Caco-2 (cell line): ENCODE data around the gene SLC29A4. TPM values are rescaled to one million over a fixed set of nuclear protein-coding genes. Genes with fewer than 3 reads are reported as not detected.
"Not testable (repeated sequence)": the region's sequence is repeated elsewhere in the genome, so short reads cannot be mapped to it uniquely, and the experiment has no call there.

ENCODE experiments used
- BruUV-seq: library from RNA; stranded (reverse); fragments of 400-500 nt; replicated peaks from 2 replicates; lab custom pipeline; 2021; lab: Mats Ljungman, UMichigan
- CTCF ChIA-PET: fragments of 300-600 bp; sonication (Branson Sonifier 250); formaldehyde crosslinking; loops from one replicate; lab custom pipeline; 2022; ENCODE audit warnings: antibody characterized with exemption; lab: Charles Lee
- POLR2A ChIA-PET: fragments of 300-600 bp; sonication (Branson Sonifier 250); formaldehyde crosslinking; loops from one replicate; lab custom pipeline; 2022; ENCODE audit warnings: antibody characterized with exemption; lab: Charles Lee
- DNase-seq, 2 experiments: peaks; one replicate each; pipeline versions ENCODE4 v3.0.0 to v3.0.0-alpha.2; 2020 to 2022
- H3K27me3 ChIP-seq: replicated peaks from 2 replicates; pipeline ENCODE4 v1.6.0; 2011; ENCODE audit warnings: low read length; ENCODE audit not compliant: control insufficient read depth, insufficient read depth
- H3K36me3 ChIP-seq: 2 replicates; pipeline ENCODE4 v1.5.1; 2011; ENCODE audit warnings: low read length; ENCODE audit not compliant: control insufficient read depth, insufficient read depth
- H3K4me1 ChIP-seq: fragments of 250-450 bp; sonication (Bioruptor Pico); 2 replicates; pipeline ENCODE4 v1.5.1; 2020; ENCODE audit warnings: mild to moderate bottlenecking
- H3K4me3 ChIP-seq: 2 replicates; pipeline ENCODE4 v1.5.1; 2011; ENCODE audit warnings: low read depth, mild to moderate bottlenecking, control low read depth, low read length
- H3K9me3 ChIP-seq: fragments of 250-450 bp; sonication (Bioruptor Pico); 2 replicates; pipeline ENCODE4 v1.5.1; 2020; ENCODE audit warnings: mild to moderate bottlenecking, moderate library complexity
- H3K27ac Mint-ChIP-seq: one replicate; pipeline ENCODE4 v1.8.0; 2022; ENCODE audit warnings: mixed read lengths; ENCODE audit not compliant: unreplicated experiment
- H3K27me3 Mint-ChIP-seq: one replicate; pipeline ENCODE4 v1.8.0; 2022; ENCODE audit warnings: mixed read lengths; ENCODE audit not compliant: insufficient read depth, unreplicated experiment
- H3K36me3 Mint-ChIP-seq: one replicate; pipeline ENCODE4 v1.8.0; 2022; ENCODE audit warnings: mild to moderate bottlenecking, mixed read lengths; ENCODE audit not compliant: insufficient read depth, unreplicated experiment
- H3K4me1 Mint-ChIP-seq: one replicate; pipeline ENCODE4 v1.8.0; 2022; ENCODE audit warnings: low read depth, mixed read lengths; ENCODE audit not compliant: unreplicated experiment
- H3K4me3 Mint-ChIP-seq: one replicate; pipeline ENCODE4 v1.8.0; 2022; ENCODE audit warnings: mild to moderate bottlenecking, moderate library complexity, mixed read lengths; ENCODE audit not compliant: unreplicated experiment
- H3K9me3 Mint-ChIP-seq: one replicate; pipeline ENCODE4 v1.8.0; 2022; ENCODE audit warnings: mixed read lengths; ENCODE audit not compliant: unreplicated experiment
- CTCF ChIP-seq, 2 experiments: fragments of 200-600 bp in 1 of 2; IDR thresholded peaks; 1 replicate in 1 of 2; 2 replicates in 1 of 2; pipeline versions ENCODE4 v1.5.1 to v1.8.0; 2011 to 2022; ENCODE audit warnings: antibody characterized with exemption in 1 of 2, control low read depth in 1 of 2, inconsistent platforms in 1 of 2, low read depth in 1 of 2, low read length in 1 of 2, mild to moderate bottlenecking in 1 of 2, moderate library complexity in 1 of 2; ENCODE audit not compliant: insufficient read depth in 1 of 2, severe bottlenecking in 1 of 2, unreplicated experiment in 1 of 2
- intact Hi-C: fragments of 100-400 bp; cut with micrococcal nuclease; formaldehyde crosslinking; loops from one replicate; pipeline ENCODE4 v1.10.0; 2022; ENCODE audit not compliant: unreplicated experiment
- total RNA-seq: library from RNA; stranded (reverse); gene quantifications from 2 replicates; pipeline ENCODE4 v1.2.3, GENCODE V29; 2022

The SLC29A4 gene
- total RNA-seq, 1 experiment from 2014 or later, result 34.6 TPM

DNA sequence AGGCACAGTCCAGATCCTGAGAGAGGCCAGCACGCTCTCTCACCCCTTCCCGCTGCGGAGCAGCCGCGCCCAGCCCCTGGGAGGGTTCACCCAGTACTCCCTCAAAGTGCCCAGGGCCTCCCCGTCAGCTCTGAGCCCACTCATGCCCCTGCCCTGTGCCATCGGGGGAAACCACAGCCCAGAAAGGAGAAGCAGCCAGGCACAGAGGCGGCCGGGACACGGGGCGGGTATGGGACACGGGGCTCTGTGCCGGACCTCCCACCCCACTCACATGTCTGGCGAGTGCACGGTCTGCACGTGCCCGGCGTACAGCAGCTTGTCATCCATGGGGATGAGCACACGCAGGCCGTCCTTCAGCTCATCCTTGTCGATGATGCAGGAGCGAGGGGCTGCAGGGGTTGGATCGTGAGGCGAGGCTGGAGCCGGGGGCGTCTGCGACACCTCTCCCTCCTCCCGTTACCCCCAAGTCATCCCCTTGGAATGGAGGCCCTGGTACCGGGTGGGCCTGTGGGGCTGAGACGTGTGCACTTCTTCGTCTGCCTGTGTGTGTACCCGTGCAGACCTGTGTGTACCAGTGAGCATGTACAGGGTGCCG is 38.2 kb downstream of the SLC29A4 start:
- no TSS peak for BruUV-seq
- no peaks in the 10 kb centered on the region for H3K27me3 Mint-ChIP-seq
- ChIA-PET CTCF (no interaction called here), POLR2A (no interaction called here)
- DNase-seq, result no peak
- Histone ChIP-seq H3K4me1 (no peaks in the 10 kb centered on the region), H3K27me3 (no peaks in the 10 kb centered on the region), H3K4me3 (no peak overlapping the region), H3K36me3 (peaks cover 2% of the 10 kb centered on the region), H3K9me3 (peaks cover 4% of the 10 kb centered on the region)
- no peak for TF ChIP-seq CTCF (IDR thresholded peaks at IDR 0.05; ENCODE audit: insufficient read depth in 1 of 2, low read depth in 1 of 2, low read length in 1 of 2, severe bottlenecking in 1 of 2, unreplicated experiment in 1 of 2)
- no peaks in the 10 kb centered on the region for H3K9me3 Mint-ChIP-seq
- peaks cover 92% of the 10 kb centered on the region for H3K36me3 Mint-ChIP-seq
- peak overlapping the region; percentile 48 for H3K27ac Mint-ChIP-seq
- peaks cover under 1% of the 10 kb centered on the region for H3K4me1 Mint-ChIP-seq
- intact Hi-C loops, result no loop called here
- no peak overlapping the region for H3K4me3 Mint-ChIP-seq

GRCh38 chr7:5322621-5323410 is 40.1 kb downstream of the SLC29A4 start:
- Histone ChIP-seq H3K9me3 (peaks cover 4% of the 10 kb centered on the region), H3K27me3 (no peaks in the 10 kb centered on the region), H3K4me3 (no peak overlapping the region), H3K4me1 (peaks cover 13% of the 10 kb centered on the region), H3K36me3 (peaks cover 2% of the 10 kb centered on the region)
- peaks cover 94% of the 10 kb centered on the region for H3K36me3 Mint-ChIP-seq
- TF ChIP-seq CTCF (IDR thresholded peaks at IDR 0.05; ENCODE audit: insufficient read depth in 1 of 2, low read depth in 1 of 2, low read length in 1 of 2, severe bottlenecking in 1 of 2, unreplicated experiment in 1 of 2), result no peak
- intact Hi-C loops, result no loop called here
- no peak for DNase-seq
- no peaks in the 10 kb centered on the region for H3K27me3 Mint-ChIP-seq
- no peaks in the 10 kb centered on the region for H3K9me3 Mint-ChIP-seq
- ChIA-PET POLR2A (no interaction called here), CTCF (no interaction called here)
- H3K4me1 Mint-ChIP-seq, result peaks cover 13% of the 10 kb centered on the region
- H3K27ac Mint-ChIP-seq, result peak overlapping the region; percentile 85
- no TSS peak for BruUV-seq
- H3K4me3 Mint-ChIP-seq, result no peak overlapping the region

DNA sequence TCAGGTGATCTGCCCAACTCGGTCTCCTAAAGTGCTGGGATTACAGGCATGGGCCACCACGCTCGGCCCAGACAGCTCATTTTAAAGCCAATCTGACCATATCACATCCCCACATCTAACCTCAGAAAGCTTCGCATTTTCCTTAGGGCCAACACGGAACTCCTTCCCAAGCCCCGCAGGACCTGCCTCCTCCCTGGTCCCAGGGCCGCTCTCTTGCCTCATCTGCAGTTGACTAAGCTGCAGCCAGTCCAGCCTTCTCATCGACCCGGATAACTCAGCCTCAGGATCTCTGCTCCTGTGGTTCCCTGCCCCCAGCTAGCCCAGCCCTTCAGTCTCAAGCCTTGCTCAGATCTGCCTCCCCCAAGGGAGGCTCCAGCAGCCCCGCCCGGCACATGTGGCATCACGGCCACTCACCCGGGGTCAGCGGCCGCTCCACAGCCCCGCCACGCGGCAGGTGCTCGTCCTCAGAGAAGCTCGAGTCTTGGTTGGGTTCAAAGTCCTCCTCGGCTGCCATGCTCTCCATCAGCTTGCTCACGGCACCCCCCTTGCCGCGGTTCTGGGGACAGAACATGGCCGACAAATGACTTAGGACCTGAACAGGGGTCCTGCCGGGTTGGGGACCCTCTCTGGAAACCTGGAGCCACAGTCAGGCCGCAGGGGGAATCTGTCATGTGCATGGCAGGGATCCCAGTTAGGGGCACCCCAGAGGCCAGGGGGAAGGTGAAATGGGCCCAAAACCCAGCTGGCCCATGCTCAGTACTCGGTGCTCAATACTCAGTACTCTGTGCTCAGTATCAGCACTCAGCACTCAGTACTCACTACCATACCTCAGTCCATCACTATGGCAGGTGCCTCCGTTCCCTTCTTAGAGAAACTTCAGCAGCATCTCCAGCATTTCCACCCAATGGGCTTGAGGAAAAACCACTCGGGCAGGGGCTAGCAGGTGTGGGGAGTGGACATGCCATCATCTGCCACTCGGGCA is 41.3 kb downstream of the SLC29A4 start:
- peaks cover 13% of the 10 kb centered on the region for H3K4me1 Mint-ChIP-seq
- DNase-seq, CTCF ChIA-PET, H3K36me3 ChIP-seq, POLR2A ChIA-PET, BruUV-seq, H3K4me3 ChIP-seq, H3K27me3 ChIP-seq, H3K9me3 Mint-ChIP-seq, H3K9me3 ChIP-seq, intact Hi-C loops, H3K4me3 Mint-ChIP-seq, H3K27me3 Mint-ChIP-seq: not testable (repeated sequence)
- peak overlapping the region; percentile 85 for H3K27ac Mint-ChIP-seq
- peaks cover 89% of the 10 kb centered on the region for H3K36me3 Mint-ChIP-seq
- peaks cover 16% of the 10 kb centered on the region for H3K4me1 ChIP-seq
